ENCODE measurements around the gene MGMT. TPM values are rescaled to one million over a fixed set of nuclear protein-coding genes. Genes with fewer than 3 reads are reported as not detected.

MGMT gene
- total RNA-seq, 1 experiment from 2014 or later, result 11.5 TPM

- Histone ChIP-seq H2AFZ (ENCODE audit: low read depth, low read length, poor library complexity, severe bottlenecking) (no peak overlapping the region), H3K4me3 (replicated peaks in 1 of 2; ENCODE audit: low read depth in 1 of 2, low read length in 2 of 2) (no peak overlapping the region), H3K4me2 (ENCODE audit: low read length) (no peak overlapping the region), H3K36me3 (ENCODE audit: control insufficient read depth in 1 of 2, insufficient read depth in 2 of 2, low read length in 2 of 2) (no peaks in the 10 kb centered on the region), H3K9me2 (ENCODE audit: insufficient read depth) (no peaks in the 10 kb centered on the region), H3K9me3 (ENCODE audit: control insufficient read depth in 1 of 2, insufficient read depth in 1 of 2, low read depth in 1 of 2, low read length in 2 of 2) (peaks cover 7 to 17% of the 10 kb centered on the region in 2 experiments; a peak in 2 of 4 replicates), H3K4me1 (ENCODE audit: control insufficient read depth in 1 of 2, insufficient read depth in 2 of 2, low read length in 2 of 2) (no peaks in the 10 kb centered on the region), H3K79me2 (ENCODE audit: insufficient read depth, low read length) (no peaks in the 10 kb centered on the region), H4K20me1 (ENCODE audit: insufficient read depth) (no peaks in the 10 kb centered on the region), H3K27ac (ENCODE audit: low read depth, low read length) (no peak overlapping the region), H3K9ac (ENCODE audit: low read length) (no peak overlapping the region), H3K27me3 (ENCODE audit: insufficient read depth, low read length) (no peaks in the 10 kb centered on the region)
- ChIA-PET POLR2A (no interaction called here), CTCF (no interaction called here), RAD21 (ENCODE audit: low non-redundant PET in 1 of 2, low total read pairs in 2 of 2, uncharacterized antibody in 2 of 2, unreplicated experiment in 2 of 2) (no interaction called here)
- no TSS peak for BruUV-seq (replicated peaks)
- intact Hi-C loops (cut with micrococcal nuclease), result no loop called here
- no peak for TF ChIP-seq RAD21 (IDR thresholded peaks at IDR 0.05; ENCODE audit: low read depth)
- no peak for TF ChIP-seq SRF (IDR thresholded peaks at IDR 0.05; ENCODE audit: low read depth)
- TF ChIP-seq POLR2A (IDR thresholded peaks at IDR 0.05; ENCODE audit: borderline replicate concordance, extremely low read depth, insufficient read depth, insufficient read length), result no peak
- TF ChIP-seq ZNF274 (IDR thresholded peaks at IDR 0.05; ENCODE audit: low read depth, low read length), result no peak
- no peak for TF ChIP-seq POLR2AphosphoS5 (IDR thresholded peaks at IDR 0.05; ENCODE audit: low read depth, low read length)
- TF ChIP-seq MAX (IDR thresholded peaks at IDR 0.05), result no peak
- TF ChIP-seq CEBPB (IDR thresholded peaks at IDR 0.05; ENCODE audit: low read depth), result no peak
- TF ChIP-seq CTCF (IDR thresholded peaks at IDR 0.05 in 2 of 3, conservative IDR thresholded peaks at IDR 0.05 in 1 of 3; ENCODE audit: borderline replicate concordance in 1 of 3, insufficient read depth in 1 of 3, low read depth in 2 of 3, low read length in 2 of 3), result no peak
- no peak for TF ChIP-seq ZFX (IDR thresholded peaks at IDR 0.05)
- no peak for TF ChIP-seq ATF3 (IDR thresholded peaks at IDR 0.05)
- TF ChIP-seq EGR1 (IDR thresholded peaks at IDR 0.05; ENCODE audit: low read depth), result no peak
- TF ChIP-seq CBX3 (IDR thresholded peaks at IDR 0.05; ENCODE audit: low read depth), result no peak
- TF ChIP-seq SP1 (IDR thresholded peaks at IDR 0.05; ENCODE audit: low read depth), result no peak
- TF ChIP-seq EZH2phosphoT487 (IDR thresholded peaks at IDR 0.05; ENCODE audit: borderline replicate concordance), result no peak
- no peak for TF ChIP-seq TCF7L2 (IDR thresholded peaks at IDR 0.05; ENCODE audit: borderline replicate concordance, extremely low read depth, insufficient read depth, insufficient read length)
- DNase-seq (ENCODE audit: low read depth, low spot score) (no peak), ATAC-seq (no peak)
These were observed 24.2 kb upstream of the MGMT start for GRCh38 chr10:129442866-129443265.
